OCI-M2 (cell line): Measurements from ENCODE around the gene MAPK1.

Experiments
- DNase-seq: peaks from one replicate; lab custom pipeline; 2025; ENCODE audit not compliant: unreplicated experiment; lab: John Stamatoyannopoulos, UW

The MAPK1 gene

DNA sequence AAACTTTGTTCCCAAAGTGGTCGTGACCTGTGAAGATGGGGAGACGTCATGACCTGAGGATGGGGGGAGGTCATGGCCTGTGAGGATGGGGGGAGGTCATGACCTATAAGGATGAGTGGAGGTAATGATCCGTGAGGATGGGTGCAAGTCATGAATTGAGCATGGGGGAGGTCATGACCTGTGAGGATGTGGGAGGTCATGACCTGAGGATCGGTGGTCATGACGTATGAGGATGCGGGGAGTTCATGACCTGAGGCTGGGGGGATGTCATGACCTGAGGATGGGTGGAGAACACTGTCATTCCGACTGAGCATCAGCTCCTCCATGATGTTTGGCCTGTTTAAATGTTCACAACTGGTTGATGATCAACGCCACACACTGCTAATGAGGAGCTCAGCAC is 157.8 kb downstream of the MAPK1 start:
- DNase-seq = no peak

DNA sequence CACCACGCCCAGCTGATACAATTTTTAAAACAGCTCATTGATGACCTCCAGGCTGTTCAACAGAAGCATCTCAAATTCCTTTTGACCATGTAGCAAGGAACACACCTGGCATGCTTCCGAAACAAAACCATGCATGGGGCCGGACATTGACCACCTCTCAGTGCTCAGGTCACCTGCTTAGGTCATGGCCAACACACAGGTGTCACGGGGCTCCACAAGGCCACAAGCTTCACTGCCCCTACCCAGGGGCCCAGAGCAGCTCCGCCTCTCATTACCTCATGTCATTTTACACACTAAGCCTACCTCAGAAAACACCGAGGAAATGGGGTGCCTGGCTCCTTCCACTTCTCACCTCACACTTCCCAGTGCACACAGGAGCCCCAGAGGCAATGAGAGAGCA is 158.5 kb downstream of the MAPK1 start:
- no peak for DNase-seq

DNA sequence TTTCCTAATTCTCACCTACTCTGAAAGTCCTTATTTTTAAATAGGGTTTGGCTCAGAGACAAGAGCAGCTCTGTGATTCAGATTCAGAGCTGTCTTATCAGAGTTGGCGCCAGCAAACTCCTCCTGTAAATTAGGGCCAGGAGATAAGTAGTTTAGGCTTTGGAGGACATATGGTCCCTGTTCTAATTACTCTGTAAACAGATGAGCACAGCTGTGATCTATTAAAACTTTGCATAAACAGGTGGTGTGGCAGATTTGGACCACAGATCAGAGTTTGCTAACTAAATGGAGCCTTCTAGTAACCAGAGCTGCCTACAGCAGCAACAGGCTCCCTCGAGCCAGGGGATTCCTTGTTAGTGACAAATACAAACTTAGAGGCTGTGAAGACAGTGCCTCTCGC is 159.8 kb downstream of the MAPK1 start:
- no peak for DNase-seq
